Measurements from ENCODE around the gene YBEY. TPM values are rescaled to one million over a fixed set of nuclear protein-coding genes. Genes with fewer than 3 reads are reported as not detected.
"Not testable (repeated sequence)": the region's sequence is repeated elsewhere in the genome, so short reads cannot be mapped to it uniquely, and the experiment has no call there.

The YBEY gene
- polyA plus RNA-seq, 1 donor: 22.1 TPM

DNA sequence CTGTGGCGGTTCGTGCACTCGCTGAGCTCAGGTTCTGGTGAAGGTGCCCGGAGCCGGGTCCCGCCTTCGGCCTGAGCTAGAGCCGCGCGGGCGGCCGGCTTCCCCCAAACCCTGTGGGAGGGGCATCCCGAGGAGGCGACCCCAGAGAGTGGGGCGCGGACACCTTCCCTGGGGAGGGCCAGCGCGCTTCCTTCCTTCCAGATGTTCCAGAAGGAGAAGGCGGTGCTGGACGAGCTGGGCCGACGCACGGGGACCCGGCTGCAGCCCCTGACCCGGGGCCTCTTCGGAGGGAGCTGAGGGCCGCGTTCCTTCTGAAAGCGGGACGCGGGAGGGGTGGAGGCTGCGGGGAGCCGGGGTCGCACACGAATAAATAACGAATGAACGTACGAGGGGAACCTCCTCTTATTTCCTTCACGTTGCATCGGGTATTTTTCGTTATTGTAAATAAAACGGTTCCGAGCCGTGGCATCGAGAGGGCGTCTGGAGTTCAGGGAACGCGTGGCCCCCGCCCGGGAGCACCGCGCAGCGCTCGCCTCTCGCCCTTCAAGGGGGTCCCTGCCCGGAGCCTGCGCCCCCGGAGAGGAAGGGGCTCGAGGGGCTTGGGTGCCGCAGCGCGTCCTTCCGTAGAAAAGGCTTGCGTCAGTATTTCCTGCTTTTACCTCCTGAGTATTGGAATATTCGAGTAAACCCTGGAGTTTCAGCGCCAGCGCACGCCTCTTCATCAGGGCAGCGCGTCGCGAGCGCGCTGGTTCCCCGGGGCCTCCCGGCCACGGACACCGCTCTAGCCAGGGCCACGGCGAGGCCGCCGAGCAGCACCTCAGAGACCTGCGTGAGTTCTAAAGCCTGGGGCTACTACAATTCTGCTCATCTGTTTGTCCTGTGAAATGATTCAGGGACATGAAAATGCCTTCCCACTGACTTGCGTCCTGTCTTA is 11.5 kb downstream of the YBEY start:
- peaks cover 11% of the 10 kb centered on the region for H3K36me3 ChIP-seq (ENCODE audit: control insufficient read depth, insufficient read depth, low read length)
- H3K27ac ChIP-seq (ENCODE audit: low read length): no peak overlapping the region
- H3K9me3 ChIP-seq (ENCODE audit: control insufficient read depth, low read depth, low read length): peaks cover 8% of the 10 kb centered on the region
- H3K4me1 ChIP-seq (ENCODE audit: control insufficient read depth, insufficient read depth, low read length): peaks cover 7% of the 10 kb centered on the region
- peak in 1 of 2 donors; percentile 60 for DNase-seq
- no CpG with 5 or more reads among the region's 84 CpGs for WGBS (ENCODE audit: insufficient coverage, low lambda C conversion rate)
- H3K27me3 ChIP-seq (ENCODE audit: control insufficient read depth, insufficient read depth, low read length): peaks cover 7% of the 10 kb centered on the region
- H3K4me3 ChIP-seq (ENCODE audit: low read length): peak overlapping the region; percentile 31

DNA sequence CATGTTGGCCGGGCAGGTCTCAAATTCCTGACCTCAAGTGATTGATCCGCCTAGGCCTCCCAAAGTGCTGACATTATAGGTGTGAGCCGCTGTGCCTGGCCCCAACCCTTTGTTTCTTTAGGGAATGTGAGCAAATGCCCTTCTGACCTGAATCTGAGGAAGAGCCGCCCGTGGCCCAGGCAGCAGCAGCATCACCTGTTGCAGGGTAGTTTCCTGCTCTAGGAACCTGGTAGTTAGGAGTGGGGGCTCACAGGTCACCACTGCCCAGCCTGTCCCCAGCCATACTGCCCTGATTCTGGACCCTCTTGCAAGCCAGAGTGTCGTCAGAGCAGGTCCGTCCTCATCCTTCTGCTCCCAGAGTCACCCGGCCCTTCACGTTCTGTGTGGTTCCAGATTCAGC is 13.0 kb downstream of the YBEY start:
- Histone ChIP-seq H3K27me3 (ENCODE audit: control insufficient read depth, insufficient read depth, low read length) (peaks cover 7% of the 10 kb centered on the region), H3K9me3 (ENCODE audit: control insufficient read depth, low read depth, low read length) (peaks cover 8% of the 10 kb centered on the region), H3K4me3 (ENCODE audit: low read length) (no peak overlapping the region), H3K27ac (ENCODE audit: low read length) (no peak overlapping the region), H3K4me1 (ENCODE audit: control insufficient read depth, insufficient read depth, low read length) (peaks cover 7% of the 10 kb centered on the region), H3K36me3 (ENCODE audit: control insufficient read depth, insufficient read depth, low read length) (peaks cover 11% of the 10 kb centered on the region)
- WGBS (ENCODE audit: insufficient coverage, low lambda C conversion rate): 90% methylated on average over 2 of the region's 9 CpGs
- no peak for DNase-seq

DNA sequence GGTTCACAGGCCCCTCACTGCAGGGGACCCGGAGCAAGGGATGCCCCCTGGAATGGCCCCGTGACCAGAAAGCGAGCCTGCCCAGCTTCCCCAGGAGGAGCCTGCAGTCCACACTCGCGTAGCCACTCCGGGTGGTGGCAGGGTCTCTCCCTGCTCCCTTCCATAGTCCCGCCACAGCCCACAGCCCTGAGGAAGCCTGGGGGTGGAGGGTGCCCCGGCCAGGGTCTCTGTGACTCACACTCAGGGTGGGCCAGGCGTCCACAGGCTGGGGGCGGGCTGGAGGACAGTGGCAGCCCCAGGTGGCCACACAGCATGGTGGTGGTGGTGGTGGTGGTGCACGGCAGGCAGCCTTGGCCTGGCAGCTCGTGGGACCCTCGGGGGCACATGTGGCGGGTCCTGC is 15.6 kb downstream of the YBEY start:
- Histone ChIP-seq H3K4me3 (ENCODE audit: low read length) (no peak overlapping the region), H3K27ac (ENCODE audit: low read length) (no peak overlapping the region), H3K27me3 (ENCODE audit: control insufficient read depth, insufficient read depth, low read length) (peaks cover 7% of the 10 kb centered on the region), H3K9me3 (ENCODE audit: control insufficient read depth, low read depth, low read length) (peaks cover 8% of the 10 kb centered on the region), H3K4me1 (ENCODE audit: control insufficient read depth, insufficient read depth, low read length) (peaks cover 7% of the 10 kb centered on the region), H3K36me3 (ENCODE audit: control insufficient read depth, insufficient read depth, low read length) (peaks cover 19% of the 10 kb centered on the region)
- no CpG with 5 or more reads among the region's 14 CpGs for WGBS (ENCODE audit: insufficient coverage, low lambda C conversion rate)
- DNase-seq: no peak

DNA sequence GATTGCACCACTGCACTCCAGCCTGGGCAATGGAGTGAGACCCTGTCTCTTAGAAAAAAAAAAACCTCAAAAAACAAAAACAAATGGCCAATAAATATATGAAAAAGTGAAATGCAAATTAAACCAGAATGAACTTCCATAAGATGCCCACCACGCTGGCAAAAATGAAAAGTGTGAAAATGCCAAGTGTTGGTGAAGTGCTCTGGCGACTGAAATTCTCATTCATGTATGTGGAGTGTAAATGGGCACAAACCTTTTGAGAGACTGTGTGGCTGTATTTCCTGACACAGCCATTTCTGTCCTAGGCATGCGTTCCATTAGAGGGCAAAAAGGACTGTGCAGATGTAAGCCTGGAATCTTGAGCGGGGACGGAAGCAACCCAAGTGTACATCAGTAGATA is 18.3 kb downstream of the YBEY start:
- no peak overlapping the region for H3K4me3 ChIP-seq (ENCODE audit: low read length)
- no peak for DNase-seq
- no peaks in the 10 kb centered on the region for H3K9me3 ChIP-seq (ENCODE audit: control insufficient read depth, low read depth, low read length)
- H3K27ac ChIP-seq (ENCODE audit: low read length): no peak overlapping the region
- no peaks in the 10 kb centered on the region for H3K27me3 ChIP-seq (ENCODE audit: control insufficient read depth, insufficient read depth, low read length)
- H3K36me3 ChIP-seq (ENCODE audit: control insufficient read depth, insufficient read depth, low read length): peaks cover 17% of the 10 kb centered on the region
- WGBS (ENCODE audit: insufficient coverage, low lambda C conversion rate): no CpG with 5 or more reads among the region's 5 CpGs
- no peaks in the 10 kb centered on the region for H3K4me1 ChIP-seq (ENCODE audit: control insufficient read depth, insufficient read depth, low read length)

DNA sequence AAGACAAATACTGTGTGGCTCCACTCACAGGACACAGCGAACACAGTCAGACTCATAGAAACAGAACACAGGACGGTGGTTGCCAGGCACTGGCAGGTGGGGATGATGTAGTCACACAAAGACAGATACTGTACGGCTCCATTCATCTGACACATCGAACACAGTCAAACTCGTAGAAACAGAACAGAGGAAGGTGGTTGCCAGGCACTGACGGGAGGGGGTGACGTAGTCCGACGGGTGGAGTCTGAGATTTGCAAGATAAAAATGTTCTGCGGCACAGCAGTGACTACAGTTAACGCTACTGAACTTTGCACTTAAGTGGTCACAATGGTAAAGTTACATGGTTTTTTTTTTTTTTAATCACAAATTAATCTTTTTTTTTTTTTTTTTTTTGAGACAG is 18.8 kb downstream of the YBEY start:
- Histone ChIP-seq H3K27me3 (ENCODE audit: control insufficient read depth, insufficient read depth, low read length) (no peaks in the 10 kb centered on the region), H3K36me3 (ENCODE audit: control insufficient read depth, insufficient read depth, low read length) (peaks cover 16% of the 10 kb centered on the region), H3K9me3 (ENCODE audit: control insufficient read depth, low read depth, low read length) (no peaks in the 10 kb centered on the region), H3K4me3 (ENCODE audit: low read length) (no peak overlapping the region), H3K27ac (ENCODE audit: low read length) (no peak overlapping the region), H3K4me1 (ENCODE audit: control insufficient read depth, insufficient read depth, low read length) (no peaks in the 10 kb centered on the region)
- DNase-seq: peak; percentile 38 to 75
- 40% methylated on average over 1 of the region's 11 CpGs for WGBS (ENCODE audit: insufficient coverage, low lambda C conversion rate)

DNA sequence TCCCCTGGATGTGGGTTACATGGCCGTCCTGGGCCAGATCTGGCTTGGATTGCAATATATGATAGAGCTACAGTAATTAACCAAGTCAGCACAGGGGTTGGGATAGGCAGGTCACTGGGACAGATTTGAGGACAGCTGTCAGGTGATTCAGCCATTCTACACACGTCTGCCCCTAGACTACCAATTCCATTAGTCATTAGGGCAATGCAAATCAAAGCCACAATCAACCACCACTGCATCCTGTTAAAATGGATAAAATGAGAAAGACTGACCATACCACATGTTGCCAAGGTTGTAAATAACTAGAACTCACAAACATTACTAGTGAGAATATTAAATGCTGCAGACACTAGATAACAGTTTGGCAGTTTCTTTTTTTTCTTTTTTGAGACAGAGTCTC is 21.5 kb downstream of the YBEY start:
- no peaks in the 10 kb centered on the region for H3K4me1 ChIP-seq (ENCODE audit: control insufficient read depth, insufficient read depth, low read length)
- no peaks in the 10 kb centered on the region for H3K9me3 ChIP-seq (ENCODE audit: control insufficient read depth, low read depth, low read length)
- WGBS (ENCODE audit: insufficient coverage, low lambda C conversion rate): no CpG with 5 or more reads among the region's 2 CpGs
- no peak overlapping the region for H3K4me3 ChIP-seq (ENCODE audit: low read length)
- H3K36me3 ChIP-seq (ENCODE audit: control insufficient read depth, insufficient read depth, low read length): peaks cover 13% of the 10 kb centered on the region
- no peak overlapping the region for H3K27ac ChIP-seq (ENCODE audit: low read length)
- no peak for DNase-seq
- no peaks in the 10 kb centered on the region for H3K27me3 ChIP-seq (ENCODE audit: control insufficient read depth, insufficient read depth, low read length)

DNA sequence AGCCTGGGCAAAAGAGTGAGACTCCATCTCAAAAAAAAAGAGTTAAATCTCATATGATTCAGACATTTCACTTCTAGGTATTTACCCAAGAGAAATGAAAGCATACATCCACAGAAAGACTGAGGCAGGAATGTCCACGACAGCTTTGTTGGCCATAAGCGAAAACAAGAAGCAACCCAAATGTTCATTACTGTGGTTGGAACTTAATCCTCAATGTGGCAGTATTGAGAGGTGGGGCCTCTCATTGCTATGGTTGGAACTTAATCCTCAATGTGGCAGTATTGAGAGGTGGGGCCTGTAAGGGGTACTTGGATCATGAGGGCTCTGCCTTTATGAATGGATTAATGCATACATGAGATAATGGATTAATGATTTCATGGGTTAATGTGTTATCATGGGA is 22.3 kb downstream of the YBEY start:
- Histone ChIP-seq H3K4me1 (ENCODE audit: control insufficient read depth, insufficient read depth, low read length) (no peaks in the 10 kb centered on the region), H3K27me3 (ENCODE audit: control insufficient read depth, insufficient read depth, low read length) (no peaks in the 10 kb centered on the region), H3K4me3 (ENCODE audit: low read length) (no peak overlapping the region), H3K36me3 (ENCODE audit: control insufficient read depth, insufficient read depth, low read length) (peaks cover 13% of the 10 kb centered on the region), H3K27ac (ENCODE audit: low read length) (no peak overlapping the region), H3K9me3 (ENCODE audit: control insufficient read depth, low read depth, low read length) (no peaks in the 10 kb centered on the region)
- WGBS (ENCODE audit: insufficient coverage, low lambda C conversion rate): no CpG with 5 or more reads among the region's 2 CpGs
- DNase-seq: no peak

DNA sequence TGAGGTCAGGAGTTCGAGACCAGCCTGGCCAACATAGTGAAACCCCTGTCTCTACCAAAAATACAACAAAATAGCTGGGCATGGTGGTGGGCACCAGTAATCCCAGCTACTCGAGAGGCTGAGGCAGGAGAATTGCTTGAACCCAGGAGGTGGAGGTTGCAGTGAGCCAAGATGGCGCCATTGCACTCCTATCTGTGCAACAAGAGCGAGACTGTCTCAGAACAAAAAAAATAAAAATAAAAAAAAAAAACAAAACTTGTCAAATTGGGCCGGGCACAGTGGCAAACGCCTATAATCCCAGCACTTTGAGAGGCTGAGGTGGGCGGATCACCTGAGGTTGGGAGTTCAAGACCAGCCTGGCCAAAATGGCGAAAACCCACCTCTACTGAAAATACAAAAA is 24.1 kb downstream of the YBEY start:
- not testable (repeated sequence) for H3K9me3 ChIP-seq (ENCODE audit: control insufficient read depth, low read depth, low read length); H3K27me3 ChIP-seq (ENCODE audit: control insufficient read depth, insufficient read depth, low read length)

DNA sequence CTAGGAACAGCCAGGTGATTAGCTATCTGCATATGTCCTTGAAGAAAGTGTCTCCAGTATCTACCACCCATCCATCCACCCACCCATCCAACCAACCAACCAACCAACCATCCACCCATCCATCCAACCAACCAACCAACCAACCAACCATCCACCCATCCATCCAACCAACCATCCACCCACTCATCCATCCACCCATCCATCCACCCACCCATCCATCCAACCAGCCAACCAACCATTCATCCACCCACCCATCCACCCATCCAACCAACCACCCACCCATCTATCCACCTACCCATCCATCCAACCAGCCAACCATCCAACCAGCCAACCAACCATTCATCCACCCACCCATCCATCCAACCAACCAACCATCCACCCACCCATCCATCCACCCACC is 25.4 kb downstream of the YBEY start:
- H3K27ac ChIP-seq (ENCODE audit: low read length): no peak overlapping the region
- no peaks in the 10 kb centered on the region for H3K4me1 ChIP-seq (ENCODE audit: control insufficient read depth, insufficient read depth, low read length)
- H3K27me3 ChIP-seq (ENCODE audit: control insufficient read depth, insufficient read depth, low read length): no peaks in the 10 kb centered on the region
- no peak for DNase-seq
- no peaks in the 10 kb centered on the region for H3K9me3 ChIP-seq (ENCODE audit: control insufficient read depth, low read depth, low read length)
- H3K4me3 ChIP-seq (ENCODE audit: low read length): no peak overlapping the region
- peaks cover 19% of the 10 kb centered on the region for H3K36me3 ChIP-seq (ENCODE audit: control insufficient read depth, insufficient read depth, low read length)

More for the DNA sequence above, 24.1 kb downstream of the YBEY start:
- WGBS (ENCODE audit: insufficient coverage, low lambda C conversion rate): no CpG with 5 or more reads among the region's 8 CpGs
- not testable (repeated sequence) for H3K27ac ChIP-seq (ENCODE audit: low read length); H3K4me1 ChIP-seq (ENCODE audit: control insufficient read depth, insufficient read depth, low read length); H3K4me3 ChIP-seq (ENCODE audit: low read length); DNase-seq
- H3K36me3 ChIP-seq (ENCODE audit: control insufficient read depth, insufficient read depth, low read length): peaks cover 14% of the 10 kb centered on the region

DNA sequence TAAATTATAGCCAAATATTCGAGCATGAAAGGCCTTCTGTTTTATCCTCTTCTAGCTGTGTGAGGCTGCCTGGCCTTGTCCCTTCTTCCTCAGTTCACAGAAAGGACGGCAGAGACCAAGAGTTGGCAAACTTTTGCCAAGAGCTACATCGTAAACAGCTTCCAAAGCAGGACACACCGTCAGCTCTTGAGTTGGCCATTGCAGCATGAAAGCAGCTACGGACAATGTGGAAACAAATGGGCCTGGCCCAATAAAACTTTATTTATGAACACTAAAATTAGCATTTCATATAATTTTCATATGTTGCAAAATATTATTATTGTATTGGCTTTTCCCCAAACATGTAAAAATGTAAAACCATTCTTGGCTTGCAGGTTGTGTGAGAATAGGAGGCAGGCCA is 26.8 kb downstream of the YBEY start:
- Histone ChIP-seq H3K27me3 (ENCODE audit: control insufficient read depth, insufficient read depth, low read length) (no peaks in the 10 kb centered on the region), H3K4me3 (ENCODE audit: low read length) (no peak overlapping the region), H3K27ac (ENCODE audit: low read length) (no peak overlapping the region), H3K9me3 (ENCODE audit: control insufficient read depth, low read depth, low read length) (no peaks in the 10 kb centered on the region), H3K36me3 (ENCODE audit: control insufficient read depth, insufficient read depth, low read length) (peaks cover 19% of the 10 kb centered on the region), H3K4me1 (ENCODE audit: control insufficient read depth, insufficient read depth, low read length) (peaks cover 5% of the 10 kb centered on the region)
- 93% methylated on average over 2 of the region's 5 CpGs for WGBS (ENCODE audit: insufficient coverage, low lambda C conversion rate)
- no peak for DNase-seq
